ENCODE results near the gene TMEM161A.
"Not testable (repeated sequence)": the region's sequence is repeated elsewhere in the genome, so short reads cannot be mapped to it uniquely, and the experiment has no call there.

Gene TMEM161A

GRCh38 chr19:19110410-19111135, 27.7 kb downstream of the TMEM161A start:
- intact Hi-C loops (cut with DNase I; ENCODE audit: low total_unique reads), result no loop called here
- H3K27ac ChIP-seq, result no peak overlapping the region
- DNase-seq, result no peak

GRCh38 chr19:19109601-19110000, 28.7 kb downstream of the TMEM161A start:
- Histone ChIP-seq H3K27me3 (no peaks in the 10 kb centered on the region), H3K9me3 (no peaks in the 10 kb centered on the region), H3K4me3 (no peak overlapping the region), H3K36me3 (peaks cover 0 to 12% (median 8%) of the 10 kb centered on the region in 3 donors), H3K4me1 (peaks cover 0 to 18% (median 10%) of the 10 kb centered on the region in 4 donors), H3K27ac (no peak overlapping the region)
- DNase-seq, result no peak
- TF ChIP-seq, protein P1, sequence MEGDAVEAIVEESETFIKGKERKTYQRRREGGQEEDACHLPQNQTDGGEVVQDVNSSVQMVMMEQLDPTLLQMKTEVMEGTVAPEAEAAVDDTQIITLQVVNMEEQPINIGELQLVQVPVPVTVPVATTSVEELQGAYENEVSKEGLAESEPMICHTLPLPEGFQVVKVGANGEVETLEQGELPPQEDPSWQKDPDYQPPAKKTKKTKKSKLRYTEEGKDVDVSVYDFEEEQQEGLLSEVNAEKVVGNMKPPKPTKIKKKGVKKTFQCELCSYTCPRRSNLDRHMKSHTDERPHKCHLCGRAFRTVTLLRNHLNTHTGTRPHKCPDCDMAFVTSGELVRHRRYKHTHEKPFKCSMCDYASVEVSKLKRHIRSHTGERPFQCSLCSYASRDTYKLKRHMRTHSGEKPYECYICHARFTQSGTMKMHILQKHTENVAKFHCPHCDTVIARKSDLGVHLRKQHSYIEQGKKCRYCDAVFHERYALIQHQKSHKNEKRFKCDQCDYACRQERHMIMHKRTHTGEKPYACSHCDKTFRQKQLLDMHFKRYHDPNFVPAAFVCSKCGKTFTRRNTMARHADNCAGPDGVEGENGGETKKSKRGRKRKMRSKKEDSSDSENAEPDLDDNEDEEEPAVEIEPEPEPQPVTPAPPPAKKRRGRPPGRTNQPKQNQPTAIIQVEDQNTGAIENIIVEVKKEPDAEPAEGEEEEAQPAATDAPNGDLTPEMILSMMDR (IDR thresholded peaks at IDR 0.05), result no peak
- intact Hi-C loops (cut with DNase I; ENCODE audit: low total_unique reads), result no loop called here

More at GRCh38 chr19:19110410-19111135, 27.7 kb downstream of the TMEM161A start:
- Histone ChIP-seq H3K9me3 (no peaks in the 10 kb centered on the region), H3K4me3 (no peak overlapping the region), H3K27me3 (no peaks in the 10 kb centered on the region), H3K36me3 (peaks cover 0 to 12% (median 8%) of the 10 kb centered on the region in 3 donors), H3K4me1 (peaks cover 0 to 18% (median 8%) of the 10 kb centered on the region in 4 donors)
- TF ChIP-seq, protein P1 (IDR thresholded peaks at IDR 0.05), result no peak

DNA sequence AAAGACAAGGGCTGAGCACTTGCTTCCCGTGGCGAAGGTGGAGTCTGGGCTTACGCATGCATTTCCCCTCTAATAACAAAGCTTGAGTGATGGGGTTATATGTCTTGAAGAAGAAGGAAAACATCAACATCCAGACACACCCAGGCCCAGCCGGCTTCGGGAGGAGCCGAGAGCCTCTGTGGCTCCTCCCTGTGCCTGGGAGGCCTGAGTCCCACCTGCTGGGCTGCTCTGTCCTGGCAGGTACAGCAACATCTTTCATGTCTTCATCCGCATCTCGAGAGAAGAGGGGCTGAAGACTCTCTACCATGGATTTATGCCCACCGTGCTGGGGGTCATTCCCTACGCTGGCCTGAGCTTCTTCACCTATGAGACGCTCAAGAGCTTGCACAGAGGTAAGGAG, 30.6 kb downstream of the TMEM161A start:
- TF ChIP-seq, protein P1 (IDR thresholded peaks at IDR 0.05), result no peak
- Histone ChIP-seq H3K9me3 (no peaks in the 10 kb centered on the region), H3K27ac (no peak overlapping the region), H3K4me1 (peaks cover 0 to 18% (median 10%) of the 10 kb centered on the region in 4 donors), H3K27me3 (no peaks in the 10 kb centered on the region), H3K36me3 (peaks cover 0 to 14% (median 8%) of the 10 kb centered on the region in 3 donors), H3K4me3 (no peak overlapping the region)
- no peak for DNase-seq
- intact Hi-C loops (cut with DNase I; ENCODE audit: low total_unique reads), result no loop called here

GRCh38 chr19:19106938-19107337, 31.3 kb downstream of the TMEM161A start:
- H3K27me3 ChIP-seq; H3K4me3 ChIP-seq; intact Hi-C loops (cut with DNase I; ENCODE audit: low total_unique reads); H3K9me3 ChIP-seq; H3K27ac ChIP-seq; DNase-seq: not testable (repeated sequence)
- Histone ChIP-seq H3K36me3 (peaks cover 0 to 15% (median 8%) of the 10 kb centered on the region in 3 donors), H3K4me1 (peaks cover 0 to 18% (median 10%) of the 10 kb centered on the region in 4 donors)

DNA sequence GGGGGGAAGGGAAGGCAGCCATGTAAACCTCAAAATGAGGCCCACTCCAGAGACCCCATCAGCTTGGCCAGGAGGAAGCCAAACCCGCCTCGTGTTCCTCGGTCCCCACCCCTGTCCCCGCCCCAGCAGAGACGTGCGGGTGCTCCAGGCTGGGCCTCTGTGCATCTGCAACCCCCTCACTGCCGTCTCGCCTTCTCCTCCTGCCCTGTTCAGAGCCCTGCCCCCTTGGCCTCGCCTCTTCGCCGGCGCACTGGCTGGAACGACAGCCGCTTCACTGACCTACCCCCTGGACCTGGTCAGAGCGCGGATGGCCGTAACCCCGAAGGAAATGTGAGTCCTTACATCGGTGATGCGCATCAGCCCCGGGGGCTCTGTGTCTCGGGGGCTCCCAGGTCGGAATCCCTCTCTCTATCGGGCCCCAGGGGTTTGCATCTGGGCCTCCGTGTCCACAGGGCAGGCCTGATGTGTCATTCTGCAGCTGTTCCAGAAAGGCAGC, 32.2 kb downstream of the TMEM161A start:
- Histone ChIP-seq H3K27ac (no peak overlapping the region), H3K27me3 (no peaks in the 10 kb centered on the region), H3K36me3 (peaks cover 5 to 23% (median 16%) of the 10 kb centered on the region in 3 donors), H3K4me3 (peak overlapping the region; percentile 8 to 23), H3K9me3 (no peaks in the 10 kb centered on the region), H3K4me1 (peaks cover 0 to 18% (median 10%) of the 10 kb centered on the region in 4 donors)
- TF ChIP-seq, protein P1 (IDR thresholded peaks at IDR 0.05), result no peak
- intact Hi-C loops (cut with DNase I; ENCODE audit: low total_unique reads), result no loop called here
- no peak for DNase-seq

DNA sequence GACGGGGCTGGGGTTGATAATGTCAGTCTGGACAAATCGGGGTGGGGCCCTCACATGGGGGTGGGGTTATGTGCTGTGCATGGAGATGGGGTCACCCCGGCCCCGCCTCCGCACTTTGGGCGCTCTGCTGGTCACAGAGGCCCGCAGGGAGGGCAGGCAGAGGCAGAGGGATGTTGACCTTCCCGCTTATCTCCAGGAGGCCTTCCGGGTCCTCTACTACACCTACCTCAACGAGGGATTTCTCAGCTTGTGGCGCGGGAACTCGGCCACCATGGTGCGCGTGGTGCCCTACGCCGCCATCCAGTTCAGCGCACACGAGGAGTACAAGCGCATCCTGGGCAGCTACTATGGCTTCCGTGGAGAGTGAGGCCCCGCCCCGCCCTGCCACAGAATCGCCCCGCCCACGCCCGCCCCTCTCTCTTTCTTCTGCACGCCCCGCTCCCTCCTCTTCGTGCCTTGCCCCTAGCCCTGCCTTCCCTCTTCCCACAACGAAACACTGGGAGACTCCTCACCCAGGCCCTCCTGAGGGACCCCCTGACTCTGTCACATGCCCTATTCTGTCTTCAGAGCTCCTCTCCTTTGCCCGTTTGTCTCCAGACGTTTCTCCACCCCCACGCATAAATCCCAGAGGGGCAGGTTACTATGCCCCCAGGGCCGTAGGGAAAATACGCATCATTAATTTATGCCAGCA, 32.8 kb downstream of the TMEM161A start:
- TF ChIP-seq, protein P1 (IDR thresholded peaks at IDR 0.05), result no peak
- Histone ChIP-seq H3K4me1 (peaks cover 0 to 15% (median 8%) of the 10 kb centered on the region in 4 donors), H3K27me3 (no peaks in the 10 kb centered on the region), H3K9me3 (no peaks in the 10 kb centered on the region), H3K36me3 (peaks cover 11 to 29% (median 22%) of the 10 kb centered on the region in 3 donors), H3K27ac (no peak overlapping the region), H3K4me3 (peak overlapping the region; percentile 8 to 23)
- intact Hi-C loops (cut with DNase I; ENCODE audit: low total_unique reads), result no loop called here
- DNase-seq, result no peak
